HG03135 (cell line): ENCODE results near the gene ABLIM2.

ENCODE experiments used
- ATAC-seq: cut with Tn5 transposase; IDR thresholded peaks from one replicate; pipeline ENCODE4 v1.9.1; 2021; ENCODE audit warnings: mild to moderate bottlenecking, moderate library complexity; ENCODE audit not compliant: unreplicated experiment

ABLIM2 gene

GRCh38 chr4:8158710-8159536 lies at the start of gene ABLIM2:
Gene ABLIM2, minus strand, starts transcription at chr4:8158813. Its CDS starts 124 bp downstream, at chr4:8158689.
- peak; percentile 97 for ATAC-seq

GRCh38 chr4:8207314-8207713 lies 48.7 kb upstream of the ABLIM2 start:
- no peak for ATAC-seq

- ATAC-seq, result no peak
Observed at GRCh38 chr4:8205749-8206611, 47.4 kb upstream of the ABLIM2 start.

GRCh38 chr4:8205241-8205707 lies 46.7 kb upstream of the ABLIM2 start:
- no peak for ATAC-seq

GRCh38 chr4:8204576-8205227 lies 46.1 kb upstream of the ABLIM2 start:
- no peak for ATAC-seq

DNA sequence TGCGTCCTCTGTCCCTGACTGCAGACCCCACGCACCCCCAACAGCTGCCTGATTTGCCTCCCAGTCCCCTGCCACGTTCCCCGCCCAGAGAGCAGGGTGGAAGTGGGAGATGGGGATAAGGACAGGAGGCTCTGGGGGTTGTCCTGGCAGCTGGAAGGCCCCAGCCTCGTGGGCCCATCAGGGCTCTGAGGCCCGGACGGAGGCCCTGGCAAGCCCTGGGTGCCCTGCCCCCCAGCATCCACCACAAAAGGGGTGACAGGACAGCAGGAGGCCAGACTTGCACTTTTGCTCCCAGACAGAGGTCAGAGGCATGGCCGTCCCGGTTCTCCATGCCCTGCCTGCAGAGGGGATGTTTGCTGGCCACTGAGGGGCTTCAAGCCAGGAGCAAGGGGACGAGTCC lies 45.2 kb upstream of the ABLIM2 start:
- ATAC-seq, result no peak

GRCh38 chr4:8203052-8203401 lies 44.4 kb upstream of the ABLIM2 start:
- ATAC-seq, result no peak

DNA sequence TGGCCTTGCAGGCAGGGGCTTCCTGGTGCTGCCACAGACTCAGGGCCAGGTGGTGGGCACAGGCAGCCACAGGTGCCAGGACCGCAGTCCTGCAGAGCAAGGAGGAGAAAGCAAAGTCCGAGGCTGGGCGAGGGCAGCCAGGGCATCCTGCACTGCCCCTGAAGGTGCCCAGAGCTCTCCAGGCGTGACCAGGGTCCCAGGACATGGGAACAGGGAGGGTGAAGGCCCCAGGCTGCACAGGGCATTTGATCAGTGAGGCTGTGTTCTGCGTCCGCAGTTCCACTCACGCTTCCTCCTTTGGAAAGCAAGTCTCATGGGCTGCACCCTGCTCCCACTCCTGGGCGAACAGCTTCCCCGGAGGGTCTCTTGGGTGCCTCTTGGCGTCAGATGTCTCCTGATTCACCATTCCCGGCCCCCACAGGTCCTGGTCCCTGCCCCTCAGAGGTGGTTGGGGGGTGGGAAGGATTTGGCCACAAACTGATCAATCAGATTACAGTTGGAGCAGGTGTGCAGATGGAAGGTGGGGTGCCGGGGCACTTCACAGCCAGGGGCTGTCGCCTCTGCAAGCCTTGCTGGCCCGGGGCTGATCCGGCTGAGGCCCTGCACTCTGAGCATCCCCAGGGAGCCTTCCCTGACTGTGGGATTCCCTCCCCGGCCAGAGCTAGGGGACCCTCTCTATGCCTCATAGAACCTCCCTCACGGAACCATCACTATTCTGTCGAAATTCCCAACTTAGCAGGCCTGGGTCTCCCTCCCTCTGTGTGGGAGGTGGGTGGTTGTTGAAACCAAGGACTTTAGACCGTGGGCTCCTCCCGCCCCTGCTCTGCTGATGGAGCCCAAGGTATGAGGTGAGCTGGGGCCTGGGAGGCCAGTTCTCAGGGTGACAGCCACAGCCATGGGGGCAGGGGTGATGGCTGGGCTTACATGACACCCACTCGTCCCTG lies 43.8 kb upstream of the ABLIM2 start:
- ATAC-seq, result no peak

GRCh38 chr4:8201321-8201781 lies 42.7 kb upstream of the ABLIM2 start:
- peak; percentile 26 for ATAC-seq

DNA sequence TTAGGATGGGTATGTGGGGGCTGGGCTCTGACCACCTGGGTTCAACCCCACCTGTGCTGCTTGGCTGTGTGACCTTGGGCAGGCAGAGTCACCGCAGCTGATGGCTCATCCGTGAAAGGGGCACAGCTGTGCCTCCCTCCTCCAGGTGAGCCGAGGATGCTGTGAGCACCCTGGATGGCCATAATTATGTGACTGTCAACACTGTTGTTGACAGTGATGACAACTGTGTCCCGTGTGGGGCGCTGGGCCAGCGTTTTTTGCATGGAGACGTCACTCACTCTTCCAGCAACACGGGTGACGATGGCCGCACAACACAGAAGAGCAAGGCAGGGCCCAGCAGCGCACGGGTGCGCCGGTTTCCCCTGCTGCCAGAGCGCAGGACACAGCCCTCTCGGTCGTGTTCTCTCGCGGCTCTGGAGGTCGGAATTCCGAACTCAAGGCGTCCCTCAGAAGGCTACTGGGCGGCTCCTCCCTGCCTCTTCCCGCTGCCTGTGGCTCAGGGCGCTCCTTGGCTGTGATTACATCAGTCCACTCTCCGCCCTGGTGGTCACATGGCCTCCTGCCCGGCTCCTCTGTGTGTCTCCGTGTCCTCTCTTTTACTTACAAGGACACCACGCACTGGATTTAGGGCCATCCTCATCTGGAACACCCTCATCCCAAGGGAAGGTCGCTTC lies 41.8 kb upstream of the ABLIM2 start:
- no peak for ATAC-seq

DNA sequence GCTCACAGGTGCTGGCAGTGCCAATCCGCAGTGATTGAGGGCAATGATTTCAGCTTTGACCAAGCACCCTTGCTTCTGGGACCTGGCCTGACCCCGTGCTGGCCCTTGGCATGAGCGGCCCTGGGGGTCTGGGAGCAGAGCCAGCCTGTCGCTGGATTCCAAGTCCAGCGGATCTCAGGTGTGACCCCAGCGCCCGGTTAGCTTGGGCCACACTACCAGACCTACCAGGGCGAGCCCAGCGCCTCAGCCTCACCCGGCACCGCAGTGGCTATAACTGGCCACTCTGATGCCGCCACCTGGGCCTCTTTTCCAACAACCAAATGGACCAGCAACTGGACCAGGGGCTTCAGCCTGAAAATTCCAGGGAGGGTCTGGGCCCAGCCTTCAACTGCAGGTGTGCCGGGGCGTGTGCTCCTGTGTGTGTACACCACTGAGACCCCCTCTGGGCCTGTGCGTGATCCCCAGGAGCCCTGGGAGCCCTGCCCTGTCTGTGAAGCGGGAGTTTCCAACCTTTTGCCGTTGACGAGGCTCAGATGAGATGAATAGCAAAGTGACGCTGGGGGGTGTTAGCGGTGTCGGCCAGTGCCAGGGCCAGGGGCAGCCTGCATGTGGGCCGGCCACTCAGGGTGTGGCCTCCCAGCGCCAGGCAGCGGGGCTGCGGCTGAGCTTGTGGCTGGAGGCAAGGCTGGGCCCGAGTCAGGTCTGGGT lies 41.1 kb upstream of the ABLIM2 start:
- no peak for ATAC-seq

- peak; percentile 76 for ATAC-seq
Observed at GRCh38 chr4:8198906-8199593, 40.4 kb upstream of the ABLIM2 start, which contains the start of gene SH3TC1. Gene SH3TC1, plus strand, starts transcription at chr4:8199290. Its CDS starts 5,905 bp downstream, at chr4:8205195.

GRCh38 chr4:8198206-8198905 lies 39.7 kb upstream of the ABLIM2 start:
- ATAC-seq, result no peak

DNA sequence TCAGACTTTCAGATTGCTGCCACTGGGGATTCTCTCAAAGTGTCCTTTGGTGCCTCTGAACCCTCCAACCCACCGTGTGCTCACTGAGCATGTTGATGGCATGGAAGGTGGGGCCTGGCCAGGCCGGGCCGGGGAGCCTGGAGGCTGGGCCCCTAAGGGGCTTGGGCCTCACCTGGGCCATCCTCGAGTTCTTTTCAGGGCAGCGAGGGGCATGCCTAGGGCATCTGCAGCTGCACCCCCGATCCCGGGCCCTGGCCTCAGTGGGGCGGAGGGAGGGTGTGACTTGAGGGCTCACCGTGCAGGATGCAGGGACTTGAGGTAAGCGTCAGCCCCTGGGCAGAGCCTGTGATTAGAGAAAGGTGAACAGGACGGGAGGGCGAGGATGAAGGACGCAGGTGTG lies 38.9 kb upstream of the ABLIM2 start:
- ATAC-seq, result no peak

DNA sequence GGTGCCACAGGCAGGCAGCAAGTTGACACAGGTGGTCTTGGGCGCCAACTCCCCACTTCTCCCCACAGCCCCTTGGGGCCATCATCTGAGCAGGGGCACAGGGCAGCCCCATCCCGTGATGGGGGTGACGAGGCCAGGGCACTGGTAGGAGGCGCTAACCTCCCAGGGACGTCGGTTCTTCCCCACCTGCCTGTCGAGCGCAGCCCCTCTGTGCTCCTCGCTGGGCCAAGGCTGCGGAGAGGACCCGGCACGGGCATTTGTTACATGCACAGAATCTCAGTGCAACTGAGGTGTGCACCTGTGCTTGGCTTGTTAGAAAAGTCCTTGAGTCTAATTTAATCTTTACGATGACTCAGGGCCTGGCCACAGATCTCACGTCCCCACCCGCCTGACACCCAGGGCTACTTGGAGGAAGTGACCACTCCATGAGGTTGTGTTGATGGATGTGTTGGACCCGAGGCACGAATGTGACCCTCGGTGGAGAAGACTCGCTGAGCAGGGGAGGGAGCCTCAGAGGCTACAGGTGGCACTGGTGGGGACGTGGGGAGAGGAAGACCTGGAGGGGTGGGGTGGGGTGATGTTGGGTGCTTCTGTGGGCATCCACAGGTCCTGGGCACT lies 37.3 kb upstream of the ABLIM2 start:
- ATAC-seq, result no peak

GRCh38 chr4:8195431-8195830 lies 36.8 kb upstream of the ABLIM2 start:
- ATAC-seq, result no peak
